Globus pallidus (tissue), 1 donor: ENCODE data around the gene KIRREL2.
"Not testable (repeated sequence)": the region's sequence is repeated elsewhere in the genome, so short reads cannot be mapped to it uniquely, and the experiment has no call there.

Source experiments
- DNase-seq: peaks from one replicate; pipeline ENCODE4 v3.0.0-alpha.2; 2015; ENCODE audit warnings: low spot score

Gene KIRREL2

DNA sequence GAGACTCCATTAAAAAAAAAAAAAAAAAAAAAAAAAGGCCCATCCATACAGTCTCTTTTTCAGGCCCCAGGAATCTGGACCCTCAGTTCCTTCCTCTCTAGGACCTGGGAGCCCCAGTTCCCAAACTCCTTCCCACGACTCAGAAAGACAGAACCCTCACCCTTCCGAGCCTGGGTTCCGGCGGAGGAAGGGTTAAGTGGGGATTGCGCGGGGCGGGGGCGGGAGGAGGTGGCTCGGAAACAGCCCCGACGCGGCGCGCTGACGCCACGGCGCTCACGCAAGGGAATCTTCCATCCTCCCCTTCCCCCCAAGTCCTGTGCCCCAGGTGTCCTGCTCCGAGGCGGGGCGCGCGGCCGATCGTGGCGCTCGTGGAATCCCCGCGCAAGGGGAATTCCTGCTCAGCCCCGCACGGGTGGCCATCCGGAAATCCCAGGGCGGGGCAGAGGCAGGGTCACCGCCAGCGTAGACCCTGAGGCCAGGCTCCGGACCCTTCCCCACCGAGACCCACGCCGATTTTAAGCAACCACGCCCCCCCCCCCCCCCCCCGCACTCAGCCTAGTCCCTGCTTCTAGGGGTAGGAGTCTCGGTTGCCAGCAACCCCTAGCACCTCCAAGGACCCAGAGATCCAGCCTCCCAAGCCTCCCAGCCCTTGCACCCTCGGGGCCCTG lies 43.0 kb downstream of the KIRREL2 start:
- DNase-seq = peak; percentile 54

- DNase-seq = no peak
These were observed 44.4 kb downstream of the KIRREL2 start for GRCh38 chr19:35901055-35901644.

DNA sequence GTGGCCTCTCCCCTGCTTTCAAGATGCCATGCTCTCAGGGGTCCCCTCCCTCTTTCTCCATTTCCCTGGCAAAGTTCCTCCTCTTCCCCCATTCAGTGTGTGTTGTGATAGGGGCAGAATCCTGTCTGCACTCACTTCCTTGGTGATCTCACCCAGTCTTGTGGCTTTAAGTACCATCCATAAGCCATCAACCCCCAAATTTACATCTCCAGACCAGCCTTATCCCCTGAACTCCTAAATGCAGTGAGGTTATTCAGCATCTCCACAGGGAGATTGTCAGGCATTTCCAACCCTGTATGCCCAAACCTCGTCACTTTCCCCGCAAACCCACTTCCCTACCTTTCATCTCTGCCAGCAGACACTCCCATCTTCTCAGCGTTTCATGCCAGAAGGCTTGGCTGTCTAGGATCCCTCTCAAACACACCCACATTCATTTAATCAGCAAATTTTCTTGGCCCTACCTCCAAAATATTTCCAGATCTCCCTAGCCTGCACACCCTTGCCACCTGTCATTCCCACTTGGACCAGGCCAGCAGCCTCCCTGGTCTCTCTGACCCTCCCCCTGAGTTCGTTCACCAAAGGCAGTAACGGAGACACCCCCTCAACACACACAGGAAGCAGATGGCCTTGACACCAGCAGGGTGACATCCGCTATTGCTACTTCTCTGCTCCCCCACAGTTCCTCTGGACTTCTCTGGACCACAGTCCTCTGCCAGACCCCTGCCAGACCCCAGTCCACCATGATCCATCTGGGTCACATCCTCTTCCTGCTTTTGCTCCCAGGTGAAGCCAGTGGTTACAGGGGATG lies 45.3 kb downstream of the KIRREL2 start, which contains the start of gene HCST:
HCST (plus strand) TSS at position 676 of the 808 bp plus-strand sequence; CDS start at position 741, 65 bp downstream.
- no peak for DNase-seq

DNA sequence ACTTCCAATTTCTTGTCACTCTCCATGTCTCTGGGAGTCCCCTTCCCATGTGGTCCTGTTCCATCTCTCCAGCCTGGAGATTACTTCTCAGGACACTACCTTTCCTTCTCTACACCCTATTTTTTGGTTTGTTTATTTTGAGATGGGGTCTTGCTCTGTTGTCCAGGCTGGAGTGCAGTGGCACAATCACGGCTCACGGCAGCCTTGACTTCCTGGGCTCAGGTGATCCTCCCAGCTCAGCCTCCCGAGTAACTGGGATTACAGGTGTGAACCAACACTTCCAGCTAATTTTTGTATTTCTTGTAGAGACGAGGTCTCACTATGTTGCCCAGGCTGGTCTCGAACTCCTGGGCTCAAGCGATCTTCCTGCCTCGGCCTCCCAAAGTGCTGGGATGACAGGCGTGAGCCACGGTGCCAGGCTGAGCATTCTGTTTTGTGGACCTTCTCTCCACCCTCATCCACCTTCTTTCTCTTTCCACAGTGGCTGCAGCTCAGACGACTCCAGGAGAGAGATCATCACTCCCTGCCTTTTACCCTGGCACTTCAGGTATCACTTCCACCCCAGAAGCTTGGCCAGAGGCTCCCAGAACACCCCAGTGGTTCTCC lies 46.3 kb downstream of the KIRREL2 start:
- DNase-seq = no peak

- DNase-seq = peak; percentile 66
These were observed 47.0 kb downstream of the KIRREL2 start for GRCh38 chr19:35903550-35904179.

- DNase-seq = peak; percentile 33
These were observed 47.8 kb downstream of the KIRREL2 start for GRCh38 chr19:35904311-35905068.

DNA sequence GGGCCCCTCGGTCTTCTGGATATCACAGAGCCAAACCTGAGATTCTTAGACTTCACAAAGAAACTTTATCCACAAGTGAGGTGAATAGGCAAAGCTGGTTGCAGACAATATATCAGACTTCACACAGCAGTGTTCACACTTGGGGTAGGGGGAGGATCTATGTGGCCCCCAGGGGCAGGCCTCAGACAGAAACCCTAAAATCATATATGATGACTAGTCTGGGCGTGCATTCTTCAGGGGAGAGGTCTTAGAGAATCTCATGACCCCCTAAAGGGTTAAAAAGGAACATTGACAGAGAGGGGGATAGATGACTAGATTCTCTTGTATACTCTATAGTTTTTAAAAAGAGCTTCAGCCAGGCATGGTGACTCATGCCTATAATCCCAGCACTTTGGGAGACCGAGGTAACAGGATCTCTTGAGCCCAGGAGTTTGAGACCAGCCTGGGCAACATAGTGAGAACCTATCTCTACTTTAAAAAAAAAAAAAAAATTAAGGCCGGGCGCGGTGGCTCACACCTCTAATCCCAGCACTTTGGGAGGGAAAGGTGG lies 48.5 kb downstream of the KIRREL2 start:
- DNase-seq = no peak

- DNase-seq = no peak
These were observed 50.6 kb downstream of the KIRREL2 start for GRCh38 chr19:35907377-35907745.

DNA sequence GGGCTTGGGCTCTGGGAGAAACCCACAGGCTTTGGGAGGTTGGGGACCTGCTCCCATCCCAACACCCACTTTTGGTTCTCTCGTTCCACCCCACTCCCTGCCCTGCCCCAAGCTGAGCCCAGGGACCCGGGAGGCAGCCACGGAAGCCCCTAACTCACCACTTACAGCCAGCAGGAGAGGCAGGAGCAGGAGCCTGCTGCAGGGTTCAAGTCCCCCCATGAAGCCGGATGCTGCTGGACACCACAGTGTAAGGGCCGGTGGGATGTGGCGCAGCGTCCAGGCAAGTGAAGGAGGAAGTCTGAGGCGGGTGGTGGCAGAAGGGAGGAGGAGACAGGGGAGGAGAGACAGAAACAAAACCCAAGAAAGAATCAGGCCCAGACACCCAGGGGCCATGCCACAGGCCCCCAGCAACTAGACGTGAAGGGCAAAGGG lies 51.3 kb downstream of the KIRREL2 start, which contains the start of gene TYROBP:
TYROBP (minus strand) TSS at position 286 of the 432 bp plus-strand sequence; CDS start at position 219, 67 bp downstream.
- DNase-seq = no peak

DNA sequence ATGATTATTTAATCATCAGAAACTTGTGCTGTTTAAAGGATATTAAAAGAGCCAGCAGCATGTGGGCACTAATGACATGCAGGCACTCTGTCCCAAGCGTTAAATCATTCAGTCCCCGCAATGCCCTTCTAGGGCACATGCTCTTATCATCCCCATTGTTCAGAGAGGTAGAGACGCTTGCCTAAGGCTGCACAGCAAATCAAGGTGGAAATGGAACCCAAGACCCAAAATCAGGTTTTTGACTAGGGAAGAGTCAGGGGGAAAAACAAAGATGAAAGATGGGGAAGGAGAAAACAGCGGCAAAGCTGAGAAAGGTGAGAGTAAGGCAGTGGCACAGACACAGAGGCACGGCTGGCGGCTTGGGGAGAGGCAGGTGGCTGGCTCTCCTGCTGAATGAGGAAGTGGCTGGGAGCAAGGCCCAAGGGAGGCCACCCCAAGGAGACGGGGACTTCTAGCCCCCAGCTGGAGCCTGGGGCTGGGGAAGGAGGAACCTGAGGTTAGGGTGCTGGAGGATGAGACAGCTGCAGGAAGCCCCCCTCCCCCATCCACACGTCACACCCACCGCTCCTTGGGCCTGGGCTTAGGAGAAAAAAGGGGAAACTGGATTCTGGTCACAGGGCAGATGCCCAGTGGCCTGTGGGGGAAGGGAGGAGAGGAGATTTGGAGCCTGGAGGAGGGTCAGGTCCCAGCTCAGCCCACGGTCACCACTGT lies 52.4 kb downstream of the KIRREL2 start:
- peak; percentile 71 for DNase-seq

GRCh38 chr19:35909684-35910035 lies 52.9 kb downstream of the KIRREL2 start:
- DNase-seq = no peak

DNA sequence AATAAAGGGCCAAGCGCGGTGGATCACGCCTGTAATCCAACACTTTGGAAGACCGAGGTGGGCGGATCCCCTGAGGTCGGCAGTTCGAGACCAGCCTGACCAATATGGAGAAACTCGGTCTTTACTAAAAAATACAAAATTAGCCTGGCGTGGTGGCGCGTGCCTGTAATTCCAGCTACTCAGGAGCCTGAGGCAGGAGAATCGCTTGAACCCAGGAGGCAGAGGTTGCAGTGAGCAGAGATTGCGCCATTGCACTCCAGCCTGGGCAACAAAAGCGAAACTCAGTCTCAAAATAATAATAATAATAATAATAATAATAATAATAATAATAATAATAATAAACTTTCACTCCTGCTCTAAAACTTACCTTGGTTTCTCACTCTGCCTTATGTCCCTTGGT lies 53.6 kb downstream of the KIRREL2 start:
- DNase-seq = not testable (repeated sequence)

- DNase-seq = no peak
These were observed 54.5 kb downstream of the KIRREL2 start for GRCh38 chr19:35911173-35911572.

- no peak for DNase-seq
These were observed 55.1 kb downstream of the KIRREL2 start for GRCh38 chr19:35911790-35912189.

GRCh38 chr19:35913589-35913988 lies 56.9 kb downstream of the KIRREL2 start:
- DNase-seq = no peak

GRCh38 chr19:35915443-35915842 lies 58.7 kb downstream of the KIRREL2 start:
- DNase-seq = no peak
